Femur (tissue), 1 donor: Measurements from ENCODE around the gene MYO3A.
"Not testable (repeated sequence)": the region's sequence is repeated elsewhere in the genome, so short reads cannot be mapped to it uniquely, and the experiment has no call there.

ENCODE experiments used
- DNase-seq: peaks from one replicate; pipeline ENCODE4 v3.0.0-alpha.2; 2017

MYO3A gene

DNA sequence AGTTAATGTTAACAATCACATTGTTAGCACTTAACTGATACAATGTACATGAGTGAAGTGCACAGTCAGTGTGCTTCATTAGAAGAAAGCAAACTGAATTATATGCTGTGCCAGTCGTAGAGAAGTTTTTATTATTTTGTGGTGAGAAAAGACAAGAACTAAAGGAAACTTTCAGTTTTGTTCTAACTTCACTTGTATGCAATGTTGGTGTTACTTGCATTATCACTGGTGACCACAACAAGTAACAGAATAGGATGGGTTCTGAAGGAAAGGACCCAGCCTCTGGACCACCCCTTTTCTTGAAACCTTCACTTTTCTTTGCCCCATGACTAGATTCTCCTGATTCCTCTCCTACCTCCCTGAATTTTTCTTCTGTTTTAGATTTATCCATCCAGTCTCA, 159.2 kb downstream of the MYO3A start:
- DNase-seq, result no peak

GRCh38 chr10:26095781-26096180, 161.8 kb downstream of the MYO3A start:
- no peak for DNase-seq

DNA sequence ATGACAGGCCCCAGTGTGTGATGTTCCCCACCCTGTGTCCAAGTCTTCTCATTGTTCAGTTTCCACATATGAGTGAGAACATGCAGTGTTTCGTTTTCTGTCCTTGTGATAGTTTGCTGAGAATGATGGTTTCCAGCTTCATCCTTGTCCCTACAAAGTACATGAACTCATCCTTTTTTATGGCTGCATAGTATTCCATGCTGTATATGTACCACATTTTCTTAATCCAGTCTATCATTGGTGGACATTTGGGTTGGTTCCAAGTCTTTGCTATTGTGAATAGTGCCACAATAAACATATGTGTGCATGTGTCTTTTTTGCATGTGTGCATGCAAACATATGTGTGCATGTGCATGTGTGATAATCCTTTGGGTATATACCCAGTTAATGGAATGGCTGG, 163.5 kb downstream of the MYO3A start:
- DNase-seq, result not testable (repeated sequence)

- no peak for DNase-seq
These were observed 178.5 kb downstream of the MYO3A start for GRCh38 chr10:26112532-26112931.

- no peak for DNase-seq
These were observed 204.6 kb downstream of the MYO3A start for GRCh38 chr10:26138613-26139012.

DNA sequence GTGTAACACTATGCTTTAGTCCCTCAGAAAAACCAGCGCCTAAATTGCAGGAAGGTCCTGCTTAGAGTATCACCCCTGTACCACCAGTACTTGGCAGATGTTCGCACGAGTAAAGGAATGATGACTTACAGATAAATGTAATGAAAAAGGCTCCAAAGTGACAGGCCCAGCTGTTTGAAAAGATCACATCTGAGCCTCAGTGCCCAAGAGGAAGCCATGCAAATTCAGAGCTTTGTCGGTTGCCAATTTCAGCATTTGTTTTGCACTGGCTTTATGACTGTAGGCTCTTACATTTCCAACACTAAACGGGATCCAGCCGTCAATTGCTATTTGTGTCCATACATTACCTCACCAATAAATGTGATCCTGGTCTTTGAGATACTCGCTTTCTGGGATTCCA, 222.0 kb downstream of the MYO3A start:
- peak; percentile 25 for DNase-seq

GRCh38 chr10:26157734-26158133, 223.7 kb downstream of the MYO3A start:
- DNase-seq, result no peak

DNA sequence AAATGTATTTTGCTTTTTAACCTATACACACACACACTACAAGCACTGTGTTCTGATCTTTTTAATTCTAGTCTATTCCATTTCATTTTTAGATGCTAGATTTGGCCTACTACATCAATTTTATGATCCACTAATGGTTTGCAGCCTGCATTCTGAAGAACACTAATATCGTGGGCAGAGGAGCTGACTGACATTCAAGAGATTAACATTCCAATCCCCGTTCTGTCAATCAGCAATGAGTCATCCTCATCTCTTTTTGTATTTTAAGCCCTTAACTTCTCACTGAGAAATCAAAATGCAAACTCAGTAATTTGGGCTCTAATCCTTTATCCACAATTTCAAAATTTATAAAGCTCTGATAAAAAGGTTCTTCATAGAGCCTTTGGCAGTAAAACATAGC, 235.4 kb downstream of the MYO3A start:
- no peak for DNase-seq

DNA sequence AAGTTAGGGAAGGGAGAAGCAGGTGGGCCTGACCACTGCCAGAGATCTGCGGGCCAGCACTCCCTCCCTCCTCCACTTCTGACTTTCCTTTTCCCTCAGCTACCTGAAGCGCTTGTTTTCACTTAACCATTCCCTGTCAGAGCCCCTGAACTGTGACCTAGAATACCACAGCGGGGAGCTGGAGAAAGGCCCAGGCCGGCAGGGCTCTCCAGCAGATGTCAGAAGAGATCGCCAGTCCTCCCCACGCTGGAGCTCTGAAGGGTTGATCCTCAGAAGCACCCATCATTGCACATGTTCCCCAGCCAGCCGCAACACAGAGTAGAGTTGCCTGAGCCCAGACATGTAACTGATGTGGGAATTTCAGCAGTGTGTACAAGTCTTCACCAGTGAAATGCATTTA, 238.1 kb downstream of the MYO3A start:
- DNase-seq, result no peak

DNA sequence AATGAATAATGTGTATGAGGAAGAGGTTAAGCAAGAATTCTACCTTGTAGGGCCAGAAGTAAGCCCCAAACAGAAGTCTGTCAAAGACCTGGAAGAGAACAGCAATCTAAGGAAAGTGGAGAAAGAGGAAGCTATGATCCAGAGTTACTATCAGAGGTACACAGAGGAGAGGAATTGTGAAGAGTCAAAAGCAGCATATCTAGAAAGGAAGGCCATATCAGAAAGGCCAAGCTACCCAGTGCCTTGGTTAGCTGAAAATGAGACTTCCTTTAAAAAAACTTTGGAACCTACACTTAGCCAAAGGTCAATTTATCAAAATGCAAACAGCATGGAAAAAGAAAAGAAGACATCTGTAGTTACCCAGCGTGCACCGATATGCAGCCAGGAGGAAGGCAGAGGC, 239.8 kb downstream of the MYO3A start:
- DNase-seq, result no peak

DNA sequence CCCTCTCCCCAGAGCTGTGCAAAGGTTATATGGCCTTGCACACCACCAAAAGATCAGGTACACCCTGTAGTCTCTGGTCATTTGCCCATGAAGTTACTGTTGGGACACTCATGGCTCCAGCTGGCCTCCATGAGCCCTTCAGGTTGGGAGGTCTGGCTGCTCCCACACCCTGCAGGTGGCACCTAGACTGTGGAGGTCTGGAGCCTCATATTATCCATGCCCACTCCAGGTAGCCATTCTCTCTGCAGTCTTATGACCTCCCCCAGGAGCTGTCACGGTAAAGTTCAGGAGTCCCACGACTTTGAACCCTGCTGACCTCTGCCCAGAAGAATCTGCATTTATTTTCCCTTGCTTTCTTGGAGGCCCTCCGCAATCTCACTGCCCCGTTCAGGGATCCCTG, 243.3 kb downstream of the MYO3A start:
- DNase-seq, result no peak

DNA sequence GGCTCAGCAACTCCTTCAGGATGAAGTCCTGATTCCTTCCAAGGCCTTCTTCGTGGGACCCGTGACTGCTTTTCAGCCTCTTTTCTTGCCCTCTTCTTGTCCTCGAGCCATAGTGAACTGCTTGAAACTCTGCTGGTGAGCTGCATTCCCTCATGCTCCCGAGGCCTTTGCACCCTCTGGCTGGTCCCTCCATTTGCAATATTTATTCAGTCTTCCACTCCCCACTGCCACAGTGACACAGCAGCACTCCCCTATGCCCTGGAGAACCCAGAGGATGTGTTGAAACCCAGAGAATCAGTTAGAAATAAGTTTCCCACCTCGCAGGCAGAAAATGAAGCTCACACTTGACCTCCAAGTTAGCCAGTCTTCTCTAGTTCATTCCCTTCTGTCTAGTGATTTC, 260.2 kb downstream of the MYO3A start:
- no peak for DNase-seq

GRCh38 chr10:26197248-26197647, 263.2 kb downstream of the MYO3A start:
- no peak for DNase-seq

DNA sequence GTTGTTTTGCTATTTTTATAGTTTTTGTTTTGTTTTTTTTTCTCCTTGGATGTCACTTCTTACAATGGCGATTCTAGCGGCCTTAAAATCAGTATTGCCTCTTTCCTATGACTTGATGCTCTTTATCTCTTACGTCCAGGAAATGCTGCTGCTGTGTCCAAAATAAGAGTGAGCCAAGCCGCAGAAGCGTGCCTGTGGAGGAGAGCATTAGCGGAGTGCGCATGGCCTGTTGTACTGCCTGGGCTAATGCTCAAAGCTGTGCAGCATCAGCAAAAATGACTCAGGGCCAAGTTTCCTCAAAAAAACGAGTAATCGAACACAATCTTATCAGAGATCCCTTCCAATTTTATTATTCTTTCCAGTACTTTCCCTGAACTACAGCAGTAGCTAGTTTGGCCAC, 264.1 kb downstream of the MYO3A start:
- no peak for DNase-seq

GRCh38 chr10:26199841-26200240, 265.8 kb downstream of the MYO3A start:
- DNase-seq, result no peak

DNA sequence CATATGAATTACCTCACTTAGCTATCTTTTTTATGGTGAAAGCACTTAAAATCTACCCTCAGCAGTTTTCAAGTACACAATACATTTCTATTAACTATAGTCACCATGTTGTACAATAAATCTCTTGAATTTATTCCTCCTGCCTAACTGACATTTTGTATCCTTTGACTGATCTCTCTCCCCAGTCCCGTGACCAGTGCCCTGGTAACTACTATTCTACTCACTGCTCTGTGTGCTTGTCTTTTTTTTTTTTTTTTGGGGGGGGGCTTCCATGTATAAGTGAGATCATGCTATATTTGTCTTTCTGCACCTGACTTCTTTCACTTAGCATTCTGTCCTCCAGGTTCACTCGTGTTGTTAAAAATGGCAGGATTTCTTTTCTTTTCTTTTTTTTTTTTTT, 271.2 kb downstream of the MYO3A start:
- DNase-seq, result no peak

DNA sequence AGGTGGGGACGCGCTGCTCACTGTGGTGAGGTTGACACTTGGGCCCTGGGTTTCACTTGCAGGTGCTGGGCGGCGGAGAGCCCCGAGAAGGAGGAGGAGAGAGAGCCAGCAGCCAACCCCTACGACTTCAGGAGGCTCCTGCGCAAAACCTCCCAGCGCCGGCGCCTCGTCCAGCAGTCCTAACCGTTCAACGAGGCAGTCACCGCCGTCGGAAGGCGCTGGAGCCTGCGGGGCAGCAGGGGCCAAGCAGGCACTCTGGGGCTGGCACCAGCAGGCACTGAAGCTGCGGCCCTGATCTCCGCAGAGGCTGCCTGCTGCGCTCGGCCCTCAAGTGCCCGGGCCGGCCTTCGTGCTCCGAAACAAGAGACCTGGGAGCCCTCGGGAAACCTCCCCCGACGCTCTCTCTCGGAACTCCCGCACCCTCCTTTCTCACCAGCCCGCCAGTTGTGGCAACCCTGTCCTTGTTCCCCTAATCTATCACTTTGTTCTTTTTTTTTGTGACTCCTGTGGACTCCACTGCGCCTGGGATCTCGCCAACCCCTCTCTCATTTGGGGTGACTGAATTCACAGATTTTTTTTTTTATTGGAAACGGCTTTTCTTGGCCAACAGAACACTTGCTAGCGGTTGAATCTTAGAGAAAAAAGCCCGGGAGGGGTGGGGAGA, 277.9 kb downstream of the MYO3A start:
- no peak for DNase-seq

DNA sequence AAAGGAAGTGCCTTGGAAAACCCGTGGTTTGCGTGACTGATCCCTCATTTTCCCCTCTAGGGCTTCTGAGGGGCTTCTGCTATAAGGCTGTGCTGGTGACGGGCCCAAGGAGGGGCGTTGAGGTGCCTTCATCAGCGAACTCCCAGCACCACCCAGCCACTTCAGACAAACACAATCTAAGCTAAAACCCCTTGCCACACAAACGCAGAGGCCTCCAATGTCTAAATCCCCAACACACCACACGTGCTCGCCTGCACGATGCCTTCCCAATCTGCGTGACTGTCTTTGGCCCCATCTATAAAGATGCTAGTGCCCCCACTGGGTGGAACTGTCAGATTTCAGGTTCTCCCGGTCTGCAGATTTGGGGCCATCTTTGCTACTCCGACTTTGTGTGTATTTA, 278.5 kb downstream of the MYO3A start:
- no peak for DNase-seq

GRCh38 chr10:26213157-26213800, 279.2 kb downstream of the MYO3A start:
- no peak for DNase-seq

- DNase-seq, result no peak
These were observed 280.0 kb downstream of the MYO3A start for GRCh38 chr10:26214004-26214403.

DNA sequence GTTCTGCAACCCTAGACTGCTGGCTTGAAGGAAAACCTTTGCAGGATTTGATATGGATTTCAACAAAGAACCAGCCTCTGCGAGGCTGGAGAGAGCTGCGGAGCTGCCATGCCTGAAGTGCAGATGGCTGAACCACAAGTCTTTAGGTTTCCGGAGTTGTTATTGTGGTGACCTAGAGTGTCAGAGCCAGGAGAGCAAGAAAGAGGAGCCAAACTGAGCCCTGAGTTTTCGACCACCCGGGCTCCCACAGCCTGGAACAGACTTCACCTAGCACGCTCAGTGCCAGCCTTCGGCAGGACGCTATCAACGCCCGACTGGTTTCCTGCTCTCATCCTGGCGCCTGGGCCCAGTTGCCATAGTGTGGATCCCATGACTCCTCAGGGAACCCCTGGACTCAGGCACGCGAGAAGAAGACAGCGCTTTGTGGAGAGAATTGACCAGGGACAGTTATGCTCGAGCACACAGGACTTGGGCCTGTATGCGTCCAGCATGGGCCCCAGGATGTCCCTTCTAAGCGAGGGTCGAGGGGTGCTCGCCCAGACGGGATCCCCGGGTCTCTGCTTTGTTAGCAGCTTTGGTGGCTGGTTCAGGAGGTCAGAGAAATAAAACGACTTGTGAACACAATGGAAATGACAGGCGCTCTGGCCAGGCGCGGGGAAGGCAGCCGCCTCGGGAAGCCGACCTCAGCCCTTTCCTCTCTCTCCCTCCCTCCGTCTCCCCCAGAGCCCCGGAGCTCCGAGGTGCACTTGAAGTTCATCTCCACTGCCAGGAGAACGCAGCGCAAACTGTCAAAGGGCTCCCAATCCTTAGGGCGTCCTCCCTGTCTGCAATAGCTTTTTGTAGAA, 280.7 kb downstream of the MYO3A start:
- DNase-seq, result no peak

DNA sequence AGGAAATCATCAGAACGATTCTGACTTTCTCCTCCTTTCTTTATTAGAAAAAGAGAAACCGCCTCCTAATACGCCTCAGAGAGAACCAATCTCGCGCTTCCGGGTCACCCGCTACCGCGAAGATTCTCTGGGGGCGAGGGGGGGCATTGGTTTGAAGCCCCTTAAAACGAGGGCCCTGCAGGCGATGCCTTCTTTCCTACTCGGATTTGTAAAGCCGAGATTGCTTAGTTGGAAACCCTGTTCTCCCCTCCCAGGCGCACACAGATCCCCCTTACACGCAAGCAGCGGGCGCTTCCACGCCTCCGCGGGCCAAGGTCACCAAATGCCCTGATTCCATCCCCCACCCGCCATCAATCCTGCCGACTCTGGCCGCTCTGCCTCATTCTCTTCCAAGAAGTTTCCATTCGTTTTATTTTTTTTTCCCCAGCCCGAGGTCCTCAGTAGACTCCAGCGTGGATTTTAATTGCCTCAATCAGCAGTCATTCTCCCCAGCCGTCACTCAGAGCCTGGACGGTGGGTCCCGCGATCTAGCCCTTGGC, 281.4 kb downstream of the MYO3A start:
- no peak for DNase-seq

DNA sequence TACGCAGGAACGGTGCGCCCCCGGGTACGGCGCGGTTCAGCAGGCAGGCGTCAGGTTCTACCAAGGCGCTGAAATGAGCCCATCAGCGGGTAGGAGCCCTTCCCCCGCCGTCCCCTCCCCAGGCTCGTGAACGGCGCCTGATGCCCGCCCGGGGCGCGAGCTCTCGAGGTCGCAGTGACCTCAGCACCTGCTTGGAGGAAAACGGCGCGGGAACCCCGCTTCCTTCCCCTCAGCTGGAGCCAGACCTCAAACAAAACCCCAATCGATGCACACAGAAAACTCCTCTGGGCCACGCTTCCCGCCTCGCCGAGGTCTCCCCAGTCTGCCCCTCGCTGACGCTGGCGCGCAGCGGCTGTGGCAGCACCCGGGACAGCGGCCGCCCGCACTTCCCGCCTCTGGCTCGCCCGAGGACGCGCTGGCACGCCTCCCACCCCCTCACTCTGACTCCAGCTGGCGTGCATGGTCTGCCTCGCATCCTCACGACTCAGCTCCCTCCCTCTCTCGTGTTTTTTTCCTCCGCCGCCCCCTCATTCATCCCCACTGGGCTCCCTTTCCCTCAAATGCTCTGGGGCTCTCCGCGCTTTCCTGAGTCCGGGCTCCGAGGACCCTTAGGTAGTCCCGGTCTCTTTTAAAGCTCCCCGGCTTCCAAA, 282.0 kb downstream of the MYO3A start:
- peak; percentile 73 for DNase-seq
